C4-2B (cell line): ENCODE measurements around the gene C1QTNF1.

Experiments
- ZFX ChIP-seq: fragments of 450-650 bp; IDR thresholded peaks from 2 replicates; pipeline ENCODE4 v1.6.1; 2017
- TF ChIP-seq, protein P1 (sequence below): fragments of 450-650 bp; conservative IDR thresholded peaks from 2 replicates; pipeline ENCODE4 v1.5.1; 2017; ENCODE audit warnings: mild to moderate bottlenecking

DNA sequence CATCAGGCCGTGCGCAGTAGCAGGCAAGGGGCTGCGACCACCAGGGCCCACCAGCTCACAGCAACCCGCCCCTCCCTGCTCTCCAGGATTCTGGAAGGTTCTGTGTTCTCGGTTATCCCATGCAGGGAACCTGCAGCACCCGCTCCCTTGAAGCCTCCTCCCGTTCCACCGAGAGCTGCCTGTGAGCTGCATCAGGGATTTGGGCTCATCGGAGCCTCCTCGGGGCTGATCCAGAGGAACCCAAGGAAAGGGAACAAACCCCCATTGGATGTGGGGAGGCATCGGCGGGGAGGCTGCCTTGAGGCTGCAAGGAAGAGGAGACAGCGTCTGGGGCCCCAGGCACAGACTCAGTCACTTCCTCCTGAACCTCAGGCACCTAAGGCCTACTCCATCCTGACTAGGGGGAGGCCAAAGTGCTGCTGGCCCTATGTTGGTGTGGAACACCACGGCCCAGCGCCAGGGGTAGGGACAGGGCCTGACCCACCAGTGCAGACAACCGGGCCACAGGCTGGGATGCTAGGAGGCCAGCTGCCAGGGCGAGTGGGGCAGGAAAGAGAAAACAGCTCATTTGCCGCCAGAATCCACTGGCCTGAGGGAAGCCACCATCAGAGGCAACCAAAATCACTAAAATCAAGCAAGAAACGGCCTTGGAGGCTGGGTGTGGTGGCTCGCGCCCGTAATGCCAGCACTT is 29.8 kb upstream of the C1QTNF1 start:
- TF ChIP-seq, protein P1, sequence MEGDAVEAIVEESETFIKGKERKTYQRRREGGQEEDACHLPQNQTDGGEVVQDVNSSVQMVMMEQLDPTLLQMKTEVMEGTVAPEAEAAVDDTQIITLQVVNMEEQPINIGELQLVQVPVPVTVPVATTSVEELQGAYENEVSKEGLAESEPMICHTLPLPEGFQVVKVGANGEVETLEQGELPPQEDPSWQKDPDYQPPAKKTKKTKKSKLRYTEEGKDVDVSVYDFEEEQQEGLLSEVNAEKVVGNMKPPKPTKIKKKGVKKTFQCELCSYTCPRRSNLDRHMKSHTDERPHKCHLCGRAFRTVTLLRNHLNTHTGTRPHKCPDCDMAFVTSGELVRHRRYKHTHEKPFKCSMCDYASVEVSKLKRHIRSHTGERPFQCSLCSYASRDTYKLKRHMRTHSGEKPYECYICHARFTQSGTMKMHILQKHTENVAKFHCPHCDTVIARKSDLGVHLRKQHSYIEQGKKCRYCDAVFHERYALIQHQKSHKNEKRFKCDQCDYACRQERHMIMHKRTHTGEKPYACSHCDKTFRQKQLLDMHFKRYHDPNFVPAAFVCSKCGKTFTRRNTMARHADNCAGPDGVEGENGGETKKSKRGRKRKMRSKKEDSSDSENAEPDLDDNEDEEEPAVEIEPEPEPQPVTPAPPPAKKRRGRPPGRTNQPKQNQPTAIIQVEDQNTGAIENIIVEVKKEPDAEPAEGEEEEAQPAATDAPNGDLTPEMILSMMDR = no peak
- TF ChIP-seq ZFX = no peak
